Measurements from ENCODE around the gene C11orf16. TPM values are rescaled to one million over a fixed set of nuclear protein-coding genes. Genes with fewer than 3 reads are reported as not detected.
A peak's percentile ranks its signal among the peaks of the same experiment; 100 is the strongest.

The C11orf16 gene
- total and polyA plus RNA-seq, 9 of the 15 experiments (the other 6 are each of a cell fraction or from before 2014, with no cell fraction given), result not detected

GRCh38 chr11:8913961-8914660 lies 18.6 kb downstream of the C11orf16 start (continued):
- TF ChIP-seq RCOR1 (IDR thresholded peaks at IDR 0.05; ENCODE audit: borderline replicate concordance in 1 of 2, low read depth in 2 of 2, low read length in 2 of 2) (0 out of 4 replicates have a peak, but pooled peaks of 1 of the 2 experiments have one; percentile 11), RB1 (IDR thresholded peaks at IDR 0.05; ENCODE audit: low read depth) (no peak), STAT5B (CRISPR knock-in tag; IDR thresholded peaks at IDR 0.05) (no peak), PTBP1 (IDR thresholded peaks at IDR 0.05; ENCODE audit: low read depth, low read length) (no peak), E2F4 (CRISPR knock-in tag; IDR thresholded peaks at IDR 0.05; ENCODE audit: low read depth) (no peak), KAT7 (CRISPR knock-in tag; IDR thresholded peaks at IDR 0.05; ENCODE audit: borderline replicate concordance) (no peak), TARDBP (IDR thresholded peaks at IDR 0.05) (no peak), ZNF239 (CRISPR knock-in tag; IDR thresholded peaks at IDR 0.05) (peak; percentile 9; the same call in 1 of the 2 replicates), ZNF512 (tag; IDR thresholded peaks at IDR 0.05) (no peak), PTRF (tag; IDR thresholded peaks at IDR 0.05) (no peak), SMAD4 (CRISPR knock-in tag; conservative IDR thresholded peaks at IDR 0.05) (peak; percentile 58), ZNF785 (CRISPR knock-in tag; IDR thresholded peaks at IDR 0.05) (no peak), TCFL5 (CRISPR knock-in tag; conservative IDR thresholded peaks at IDR 0.05) (no peak), ZBTB33 (CRISPR knock-in tag; IDR thresholded peaks at IDR 0.05) (no peak), DACH1 (IDR thresholded peaks at IDR 0.05; ENCODE audit: partially characterized antibody) (no peak), ZFP91 (CRISPR knock-in tag; IDR thresholded peaks at IDR 0.05) (no peak), ETS1 (conservative IDR thresholded peaks at IDR 0.05; ENCODE audit: control insufficient read depth, low read depth, low read length) (no peak), GABPB2 (CRISPR knock-in tag; conservative IDR thresholded peaks at IDR 0.05) (no peak), SAFB (IDR thresholded peaks at IDR 0.05; ENCODE audit: borderline replicate concordance, low read depth, low read length) (no peak)

Data from K562 (cell line).